GM18873 (cell line): ENCODE measurements around the gene ABHD17A.
"Not testable (repeated sequence)": the region's sequence is repeated elsewhere in the genome, so short reads cannot be mapped to it uniquely, and the experiment has no call there.

Source experiments
- ATAC-seq: cut with Tn5 transposase; IDR thresholded peaks from one replicate; pipeline ENCODE4 v1.9.1; 2021; ENCODE audit warnings: mild to moderate bottlenecking, moderate library complexity, moderate number of reproducible peaks; ENCODE audit not compliant: unreplicated experiment, low FRiP score

Gene ABHD17A

GRCh38 chr19:1911098-1911497 lies 25.8 kb upstream of the ABHD17A start:
- ATAC-seq, result no peak

- ATAC-seq, result no peak
Measured at GRCh38 chr19:1910177-1910576, 24.9 kb upstream of the ABHD17A start.

- no peak for ATAC-seq
Measured at GRCh38 chr19:1909761-1910080, 24.4 kb upstream of the ABHD17A start.

- no peak for ATAC-seq
Measured at GRCh38 chr19:1908364-1908678, 23.0 kb upstream of the ABHD17A start.

- ATAC-seq, result no peak
Measured at GRCh38 chr19:1907563-1908363, 22.5 kb upstream of the ABHD17A start.

GRCh38 chr19:1906985-1907562 lies 21.8 kb upstream of the ABHD17A start:
- ATAC-seq, result no peak

- no peak for ATAC-seq
Measured at GRCh38 chr19:1905863-1906375, 20.6 kb upstream of the ABHD17A start.

- ATAC-seq, result peak; percentile 54
Measured at GRCh38 chr19:1905110-1905862, 20.0 kb upstream of the ABHD17A start, which contains the start of the genes ADAT3 and SCAMP4. Gene ADAT3, plus strand, starts transcription at chr19:1905399. Its CDS starts 6,649 bp downstream, at chr19:1912048. Gene SCAMP4, plus strand, starts transcription at chr19:1905399. Its CDS starts 9,621 bp downstream, at chr19:1915020.

- no peak for ATAC-seq
Measured at GRCh38 chr19:1904860-1905109, 19.5 kb upstream of the ABHD17A start.

- ATAC-seq, result no peak
Measured at GRCh38 chr19:1902923-1903322, 17.6 kb upstream of the ABHD17A start.

GRCh38 chr19:1901940-1902404 lies 16.7 kb upstream of the ABHD17A start:
- no peak for ATAC-seq

GRCh38 chr19:1896508-1896907 lies 11.2 kb upstream of the ABHD17A start:
- ATAC-seq, result no peak

GRCh38 chr19:1893791-1894190 lies 8.5 kb upstream of the ABHD17A start:
- no peak for ATAC-seq

GRCh38 chr19:1889907-1890306 lies 4.6 kb upstream of the ABHD17A start:
- ATAC-seq, result no peak

GRCh38 chr19:1888385-1888784 lies 3.1 kb upstream of the ABHD17A start:
- no peak for ATAC-seq

GRCh38 chr19:1886360-1886759 lies 1.1 kb upstream of the ABHD17A start:
- not testable (repeated sequence) for ATAC-seq

- no peak for ATAC-seq
Measured at GRCh38 chr19:1884719-1885334, 469 bp downstream of the ABHD17A start.

- ATAC-seq, result no peak
Measured at GRCh38 chr19:1884291-1884718, 991 bp downstream of the ABHD17A start.

- no peak for ATAC-seq
Measured at GRCh38 chr19:1883784-1884183, 1.5 kb downstream of the ABHD17A start.

- ATAC-seq, result no peak
Measured at GRCh38 chr19:1882786-1883692, 2.3 kb downstream of the ABHD17A start.
